ENCODE data around the gene RASAL2.

DNA sequence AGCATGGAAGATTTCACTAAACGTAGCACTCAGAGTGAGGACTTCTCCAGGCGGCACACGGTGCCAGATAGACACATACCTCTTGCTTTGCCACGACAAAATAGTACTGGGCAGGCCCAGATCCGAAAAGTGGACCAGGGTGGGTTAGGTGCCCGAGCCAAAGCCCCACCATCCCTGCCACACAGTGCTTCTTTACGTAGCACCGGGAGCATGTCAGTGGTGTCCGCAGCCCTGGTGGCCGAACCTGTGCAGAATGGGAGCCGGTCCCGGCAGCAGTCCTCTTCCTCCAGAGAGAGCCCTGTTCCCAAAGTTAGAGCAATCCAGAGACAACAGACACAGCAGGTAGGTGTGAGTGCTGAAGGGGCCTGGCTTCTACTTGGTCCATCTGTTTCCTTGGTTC is 364.3 kb downstream of the RASAL2 start:
- TF ChIP-seq, protein P1, sequence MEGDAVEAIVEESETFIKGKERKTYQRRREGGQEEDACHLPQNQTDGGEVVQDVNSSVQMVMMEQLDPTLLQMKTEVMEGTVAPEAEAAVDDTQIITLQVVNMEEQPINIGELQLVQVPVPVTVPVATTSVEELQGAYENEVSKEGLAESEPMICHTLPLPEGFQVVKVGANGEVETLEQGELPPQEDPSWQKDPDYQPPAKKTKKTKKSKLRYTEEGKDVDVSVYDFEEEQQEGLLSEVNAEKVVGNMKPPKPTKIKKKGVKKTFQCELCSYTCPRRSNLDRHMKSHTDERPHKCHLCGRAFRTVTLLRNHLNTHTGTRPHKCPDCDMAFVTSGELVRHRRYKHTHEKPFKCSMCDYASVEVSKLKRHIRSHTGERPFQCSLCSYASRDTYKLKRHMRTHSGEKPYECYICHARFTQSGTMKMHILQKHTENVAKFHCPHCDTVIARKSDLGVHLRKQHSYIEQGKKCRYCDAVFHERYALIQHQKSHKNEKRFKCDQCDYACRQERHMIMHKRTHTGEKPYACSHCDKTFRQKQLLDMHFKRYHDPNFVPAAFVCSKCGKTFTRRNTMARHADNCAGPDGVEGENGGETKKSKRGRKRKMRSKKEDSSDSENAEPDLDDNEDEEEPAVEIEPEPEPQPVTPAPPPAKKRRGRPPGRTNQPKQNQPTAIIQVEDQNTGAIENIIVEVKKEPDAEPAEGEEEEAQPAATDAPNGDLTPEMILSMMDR (IDR thresholded peaks at IDR 0.05; ENCODE audit: insufficient read depth, low read length, poor library complexity, severe bottlenecking): no peak
- no peak for TF ChIP-seq EZH2phosphoT487 (conservative IDR thresholded peaks at IDR 0.05; ENCODE audit: low read length)
